IPS-20b (cell line): ENCODE data around the gene TCN1.
"Not testable (repeated sequence)": the region's sequence is repeated elsewhere in the genome, so short reads cannot be mapped to it uniquely, and the experiment has no call there.

Experiments
- H3K27ac ChIP-seq: one replicate; pipeline ENCODE4 v1.5.1; 2013; ENCODE audit warnings: low read length
- H3K27me3 ChIP-seq: 2 replicates; pipeline ENCODE4 v1.6.1; 2013; ENCODE audit warnings: mild to moderate bottlenecking, low read length, inconsistent platforms; ENCODE audit not compliant: insufficient read depth
- H3K36me3 ChIP-seq: 2 replicates; pipeline ENCODE4 v1.6.1; 2013; ENCODE audit warnings: low read depth, mild to moderate bottlenecking, inconsistent platforms, low read length, moderate library complexity; ENCODE audit not compliant: insufficient read depth
- H3K4me1 ChIP-seq: 2 replicates; pipeline ENCODE4 v1.6.1; 2013; ENCODE audit warnings: mild to moderate bottlenecking, control low read depth, inconsistent platforms, low read length, moderate library complexity; ENCODE audit not compliant: insufficient read depth
- H3K4me3 ChIP-seq: 2 replicates; pipeline ENCODE4 v1.5.1; 2013; ENCODE audit warnings: mild to moderate bottlenecking, low read length, inconsistent platforms
- H3K9ac ChIP-seq: 2 replicates; pipeline ENCODE4 v1.6.1; 2013; ENCODE audit warnings: low read depth, mild to moderate bottlenecking, inconsistent platforms, low read length, moderate library complexity
- H3K9me3 ChIP-seq: 2 replicates; pipeline ENCODE4 v1.6.1; 2013; ENCODE audit warnings: mild to moderate bottlenecking, low read depth, low read length, inconsistent platforms; ENCODE audit not compliant: insufficient read depth

The TCN1 gene

GRCh38 chr11:59866397-59866796 is at the start of gene TCN1:
TSS of gene TCN1 (minus strand) at chr11:59866487. CDS start at chr11:59866470, 17 bp downstream.
- Histone ChIP-seq H3K9me3 (peaks cover 5% of the 10 kb centered on the region; the same call in 1 of the 2 replicates), H3K27me3 (no peaks in the 10 kb centered on the region), H3K4me1 (no peaks in the 10 kb centered on the region), H3K9ac (no peak within 1 kb of the TSS), H3K4me3 (no peak within 1 kb of the TSS), H3K36me3 (no peaks in the 10 kb centered on the region), H3K27ac (no peak within 1 kb of the TSS)

GRCh38 chr11:59903569-59903968 is 37.3 kb upstream of the TCN1 start:
- not testable (repeated sequence) for H3K4me3 ChIP-seq, H3K9me3 ChIP-seq, H3K4me1 ChIP-seq, H3K36me3 ChIP-seq, H3K27me3 ChIP-seq, H3K27ac ChIP-seq, H3K9ac ChIP-seq

GRCh38 chr11:59901306-59901705 is 35.0 kb upstream of the TCN1 start:
- H3K27me3 ChIP-seq, result no peaks in the 10 kb centered on the region
- no peaks in the 10 kb centered on the region for H3K9me3 ChIP-seq
- no peak overlapping the region for H3K4me3 ChIP-seq
- H3K36me3 ChIP-seq, result no peaks in the 10 kb centered on the region
- no peak overlapping the region for H3K27ac ChIP-seq
- H3K9ac ChIP-seq, result no peak overlapping the region
- H3K4me1 ChIP-seq, result no peaks in the 10 kb centered on the region

GRCh38 chr11:59900366-59901126 is 34.3 kb upstream of the TCN1 start:
- H3K27ac ChIP-seq, result no peak overlapping the region
- no peak overlapping the region for H3K4me3 ChIP-seq

GRCh38 chr11:59899532-59899931 is 33.2 kb upstream of the TCN1 start:
- Histone ChIP-seq H3K9me3 (no peaks in the 10 kb centered on the region), H3K27me3 (no peaks in the 10 kb centered on the region), H3K27ac (no peak overlapping the region), H3K4me3 (no peak overlapping the region), H3K36me3 (no peaks in the 10 kb centered on the region), H3K4me1 (no peaks in the 10 kb centered on the region), H3K9ac (no peak overlapping the region)

More at GRCh38 chr11:59900366-59901126, 34.3 kb upstream of the TCN1 start:
- Histone ChIP-seq H3K9me3 (no peaks in the 10 kb centered on the region), H3K27me3 (no peaks in the 10 kb centered on the region), H3K4me1 (no peaks in the 10 kb centered on the region), H3K36me3 (no peaks in the 10 kb centered on the region), H3K9ac (no peak overlapping the region)

- Histone ChIP-seq H3K27me3 (no peaks in the 10 kb centered on the region), H3K27ac (no peak overlapping the region), H3K9me3 (no peaks in the 10 kb centered on the region), H3K36me3 (no peaks in the 10 kb centered on the region), H3K4me3 (no peak overlapping the region), H3K9ac (no peak overlapping the region), H3K4me1 (no peaks in the 10 kb centered on the region)
Observed at GRCh38 chr11:59898650-59899049, 32.4 kb upstream of the TCN1 start.

GRCh38 chr11:59898046-59898445 is 31.8 kb upstream of the TCN1 start:
- Histone ChIP-seq H3K9ac (no peak overlapping the region), H3K36me3 (no peaks in the 10 kb centered on the region), H3K27ac (no peak overlapping the region), H3K27me3 (no peaks in the 10 kb centered on the region), H3K4me3 (no peak overlapping the region), H3K4me1 (no peaks in the 10 kb centered on the region), H3K9me3 (no peaks in the 10 kb centered on the region)

- H3K36me3 ChIP-seq, result no peaks in the 10 kb centered on the region
- H3K4me1 ChIP-seq, result peaks cover 10% of the 10 kb centered on the region; the same call in 1 of the 2 replicates
- H3K4me3 ChIP-seq, result no peak overlapping the region
- H3K27ac ChIP-seq, result no peak overlapping the region
- no peak overlapping the region for H3K9ac ChIP-seq
- no peaks in the 10 kb centered on the region for H3K27me3 ChIP-seq
- no peaks in the 10 kb centered on the region for H3K9me3 ChIP-seq
Observed at GRCh38 chr11:59894616-59895015, 28.3 kb upstream of the TCN1 start.

- H3K27me3 ChIP-seq, result no peaks in the 10 kb centered on the region
- H3K27ac ChIP-seq, result peak overlapping the region; percentile 85
- peaks cover 10% of the 10 kb centered on the region; the same call in 1 of the 2 replicates for H3K4me1 ChIP-seq
- no peaks in the 10 kb centered on the region for H3K36me3 ChIP-seq
- peak overlapping the region; percentile 23; the same call in 1 of the 2 replicates for H3K9ac ChIP-seq
- no peaks in the 10 kb centered on the region for H3K9me3 ChIP-seq
- H3K4me3 ChIP-seq, result peak overlapping the region; percentile 25; the same call in 1 of the 2 replicates
Observed at GRCh38 chr11:59891781-59892181, 25.5 kb upstream of the TCN1 start.

GRCh38 chr11:59887156-59887555 is 20.9 kb upstream of the TCN1 start:
- H3K36me3 ChIP-seq, H3K27ac ChIP-seq, H3K9ac ChIP-seq, H3K4me1 ChIP-seq, H3K9me3 ChIP-seq, H3K27me3 ChIP-seq, H3K4me3 ChIP-seq: not testable (repeated sequence)

GRCh38 chr11:59883597-59883996 is 17.3 kb upstream of the TCN1 start:
- no peaks in the 10 kb centered on the region for H3K9me3 ChIP-seq
- H3K4me1 ChIP-seq, result peaks cover 3% of the 10 kb centered on the region
- H3K27me3 ChIP-seq, result no peaks in the 10 kb centered on the region
- H3K36me3 ChIP-seq, result no peaks in the 10 kb centered on the region
- H3K9ac ChIP-seq, result no peak overlapping the region
- H3K27ac ChIP-seq, result no peak overlapping the region
- H3K4me3 ChIP-seq, result no peak overlapping the region

- no peaks in the 10 kb centered on the region for H3K9me3 ChIP-seq
- no peaks in the 10 kb centered on the region for H3K27me3 ChIP-seq
- H3K4me1 ChIP-seq, result peaks cover 18% of the 10 kb centered on the region
- no peak overlapping the region for H3K4me3 ChIP-seq
- H3K36me3 ChIP-seq, result no peaks in the 10 kb centered on the region
- H3K9ac ChIP-seq, result no peak overlapping the region
- H3K27ac ChIP-seq, result no peak overlapping the region
Observed at GRCh38 chr11:59879567-59879966, 13.3 kb upstream of the TCN1 start.
